HG03103 (cell line): ENCODE data around the gene ELOA2.
"Not testable (repeated sequence)": the region's sequence is repeated elsewhere in the genome, so short reads cannot be mapped to it uniquely, and the experiment has no call there.

Experiments
- ATAC-seq: cut with Tn5 transposase; IDR thresholded peaks from one replicate; pipeline ENCODE4 v1.9.1; 2021; ENCODE audit warnings: low read depth; ENCODE audit not compliant: unreplicated experiment

ELOA2 gene

GRCh38 chr18:47023769-47024465, 11.5 kb downstream of the ELOA2 start:
- not testable (repeated sequence) for ATAC-seq

- not testable (repeated sequence) for ATAC-seq
These were observed 12.6 kb downstream of the ELOA2 start for GRCh38 chr18:47022821-47023220.

- ATAC-seq: not testable (repeated sequence)
These were observed 14.7 kb downstream of the ELOA2 start for GRCh38 chr18:47020757-47021156.

- not testable (repeated sequence) for ATAC-seq
These were observed 15.6 kb downstream of the ELOA2 start for GRCh38 chr18:47019870-47020269.
